ENCODE measurements around the gene SGCD.

- no peak for TF ChIP-seq POLR2AphosphoS5 (IDR thresholded peaks at IDR 0.05; ENCODE audit: low read depth, low read length)
- TF ChIP-seq POLR2A (IDR thresholded peaks at IDR 0.05; ENCODE audit: low read depth, low read length), result no peak
- no peak for TF ChIP-seq PAX5 (IDR thresholded peaks at IDR 0.05; ENCODE audit: insufficient read depth, low read length, severe bottlenecking)
- no peak for TF ChIP-seq TAF1 (IDR thresholded peaks at IDR 0.05; ENCODE audit: low read depth, low read length)
Observed at GRCh38 chr5:156409834-156410233, 82.9 kb downstream of the SGCD start.

Measured in GM12891 (cell line).